Activated gamma-delta T cell treated with Interleukin-2 at 50 U/mL for 16 hours (primary cell): ENCODE measurements around the gene SMS.

Experiments
- DNase-seq: peaks from one replicate; pipeline ENCODE4 v3.0.0-alpha.2; 2020

SMS gene

DNA sequence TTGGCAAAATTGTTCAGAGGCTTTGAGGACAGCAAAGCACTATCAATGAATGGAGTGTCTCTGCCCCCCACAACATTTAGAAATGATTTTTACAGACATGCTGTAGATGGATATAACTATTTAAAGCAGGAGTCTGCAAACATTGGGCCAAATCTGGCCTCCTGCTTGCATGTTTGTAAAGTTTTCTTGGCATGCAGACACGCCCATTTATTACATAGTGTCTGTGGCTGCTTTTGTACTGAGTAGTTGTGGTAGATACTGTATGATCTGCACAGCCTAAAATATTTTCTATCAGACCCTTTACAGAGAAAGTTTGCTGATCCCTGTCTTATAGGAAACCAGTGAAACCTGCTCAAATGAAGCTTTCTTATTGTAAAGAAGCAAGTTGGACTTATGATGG, 46.1 kb downstream of the SMS start:
- no peak for DNase-seq

- no peak for DNase-seq
Measured at GRCh38 chrX:21989384-21989783, 48.9 kb downstream of the SMS start.

DNA sequence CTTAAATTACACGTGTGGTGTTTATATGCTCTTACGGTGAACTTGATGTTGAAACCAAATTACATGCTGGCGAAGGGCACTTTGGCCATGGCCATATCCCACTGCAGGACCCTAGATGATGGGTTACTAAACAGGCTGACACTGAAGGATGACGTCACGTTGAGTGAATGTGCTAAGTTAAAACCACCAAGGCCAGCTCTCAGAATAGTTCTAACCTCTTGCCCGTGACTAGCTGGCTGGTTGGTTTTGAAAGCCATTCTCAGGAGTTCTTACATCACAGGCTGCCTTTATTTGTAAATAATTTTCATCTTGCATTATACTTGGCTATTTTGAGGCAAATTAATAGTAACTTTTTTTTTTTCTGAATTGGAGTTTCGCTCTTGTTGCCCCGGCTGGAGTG, 50.3 kb downstream of the SMS start:
- DNase-seq: no peak

- DNase-seq: no peak
Measured at GRCh38 chrX:21991504-21991903, 51.0 kb downstream of the SMS start.

GRCh38 chrX:21993265-21993664, 52.8 kb downstream of the SMS start:
- no peak for DNase-seq

GRCh38 chrX:21996872-21997455, 56.5 kb downstream of the SMS start:
- no peak for DNase-seq

GRCh38 chrX:21998037-21998436, 57.5 kb downstream of the SMS start:
- DNase-seq: no peak

DNA sequence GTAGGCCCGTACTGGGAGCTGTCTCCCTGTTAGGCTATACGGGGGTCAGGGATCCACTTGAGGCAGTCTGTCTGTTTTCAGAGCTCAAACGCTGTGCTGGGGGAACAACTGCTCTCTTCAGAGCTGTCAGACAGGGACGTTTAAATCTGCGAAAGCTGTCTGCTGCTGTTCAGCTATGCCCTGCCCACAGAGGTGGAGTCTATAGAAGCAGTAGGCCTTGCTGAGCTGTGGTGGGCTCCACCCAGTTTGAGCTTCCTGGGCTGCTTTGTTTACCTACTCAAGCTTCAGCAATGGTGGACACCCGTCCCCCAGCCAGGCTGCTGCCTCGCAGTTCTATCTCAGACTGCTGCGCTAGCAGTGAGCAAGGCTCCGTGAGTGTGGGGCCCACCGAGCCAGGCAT, 64.4 kb downstream of the SMS start:
- DNase-seq: no peak

DNA sequence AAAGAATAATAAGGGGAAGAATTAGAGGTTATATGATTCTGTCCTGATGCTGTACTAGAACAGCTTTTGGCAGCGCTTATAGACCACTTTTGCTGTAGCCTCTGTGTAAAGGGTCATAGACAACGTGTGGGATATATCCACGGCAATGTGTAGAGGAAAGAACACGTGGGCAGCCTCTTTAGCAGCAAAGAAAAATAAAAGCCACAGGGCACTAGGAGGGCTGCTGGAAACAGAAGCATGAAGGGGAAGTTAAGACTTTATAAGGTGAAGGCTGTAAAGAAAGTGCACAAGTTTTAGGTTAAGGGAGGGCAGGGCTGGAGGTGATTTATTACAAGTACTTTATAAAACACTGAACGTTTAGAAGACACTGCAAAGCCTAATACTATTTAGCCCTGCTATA, 71.5 kb downstream of the SMS start:
- no peak for DNase-seq

DNA sequence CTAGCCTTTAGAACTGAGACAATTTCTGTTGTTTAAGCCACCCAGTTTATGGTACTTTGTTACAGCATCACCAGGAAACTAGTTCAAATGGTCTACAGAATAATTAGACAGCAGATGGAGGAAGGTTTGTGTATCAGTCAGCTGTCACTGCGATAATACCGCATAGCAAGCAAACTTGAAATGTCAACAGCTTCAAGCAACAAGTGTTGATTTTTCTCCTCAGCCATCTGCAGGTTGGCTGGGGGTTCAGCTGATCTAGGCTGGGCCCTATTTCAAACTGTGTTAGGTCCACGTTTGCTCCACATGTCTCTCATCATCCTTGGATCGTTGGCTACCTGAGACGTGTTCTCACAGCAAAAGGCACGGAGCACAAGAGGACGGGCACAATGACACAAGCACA, 72.4 kb downstream of the SMS start:
- DNase-seq: no peak

DNA sequence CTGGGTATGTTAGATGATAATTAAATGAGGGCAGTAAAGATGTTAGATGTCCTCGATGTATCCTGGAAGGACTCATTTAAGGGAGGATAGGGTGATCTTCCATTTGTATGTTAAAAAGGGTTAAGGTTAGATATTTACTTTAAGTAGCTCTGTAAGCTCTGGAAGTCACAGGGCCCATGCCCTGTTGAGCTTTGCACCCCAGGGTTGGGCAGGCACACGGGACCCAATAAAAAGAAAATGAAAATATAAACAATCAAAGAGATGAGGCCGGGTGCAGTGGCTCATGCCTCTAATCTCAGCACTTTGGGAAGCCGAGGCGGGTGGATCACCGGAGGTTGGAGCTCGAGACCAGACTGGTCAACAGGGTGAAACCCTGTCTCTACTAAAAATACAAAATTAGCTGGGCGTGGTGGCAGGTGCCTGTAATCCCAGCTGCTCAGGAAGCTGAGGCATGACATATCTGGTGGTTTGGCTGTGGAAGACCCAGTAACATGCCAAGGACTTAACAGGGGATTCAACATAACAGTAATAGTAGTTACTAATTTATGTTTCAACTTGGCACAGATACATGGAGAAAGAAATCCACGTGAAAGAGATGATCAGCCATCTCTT, 74.7 kb downstream of the SMS start:
- DNase-seq: no peak

GRCh38 chrX:22021751-22022324, 81.3 kb downstream of the SMS start:
- no peak for DNase-seq

GRCh38 chrX:22024577-22024976, 84.1 kb downstream of the SMS start:
- DNase-seq: no peak

GRCh38 chrX:22025751-22026150, 85.2 kb downstream of the SMS start:
- DNase-seq: no peak

DNA sequence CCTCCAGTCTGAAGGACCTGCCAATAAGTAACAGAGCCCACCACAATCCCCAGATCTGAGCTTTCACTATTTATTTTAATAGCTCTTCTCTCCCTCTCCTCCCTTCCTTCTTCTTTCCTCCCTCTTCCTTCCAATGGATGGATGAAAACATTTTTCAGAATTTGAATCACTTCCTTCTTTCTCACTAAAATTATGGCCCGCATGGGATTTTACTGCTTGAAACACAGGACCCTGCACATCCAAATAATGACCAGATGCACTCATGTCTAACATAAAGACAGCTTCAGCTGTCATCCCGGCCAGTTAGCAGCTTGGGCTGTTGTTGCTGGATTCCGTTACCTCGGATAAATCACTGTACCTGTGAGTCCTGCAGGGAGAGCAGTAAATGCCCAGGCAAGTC, 86.2 kb downstream of the SMS start:
- no peak for DNase-seq

DNA sequence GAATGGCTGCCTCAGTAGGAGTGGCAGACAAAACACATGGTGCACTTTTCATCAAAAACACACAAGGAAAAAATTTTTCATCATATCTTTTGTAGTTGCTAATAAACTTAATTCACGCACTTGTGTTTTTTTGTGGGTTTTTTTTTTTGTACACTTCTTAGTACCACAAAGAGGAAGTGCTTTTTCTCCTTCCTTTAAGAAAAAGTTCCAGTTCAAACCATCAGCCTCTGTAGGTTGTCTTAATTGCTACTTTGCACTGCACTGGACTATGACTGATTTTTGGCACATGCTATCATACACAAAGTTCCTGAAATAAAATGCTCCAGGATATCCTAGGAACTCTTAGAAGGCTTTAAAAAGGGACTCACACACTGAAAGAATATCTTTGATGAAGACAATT, 91.6 kb downstream of the SMS start, which contains the start of gene PHEX:
Gene PHEX, plus strand, starts transcription at position 242 of the 400 bp plus-strand sequence. CDS start 681 bp downstream, outside the sequence.
- DNase-seq: no peak

GRCh38 chrX:22032506-22032905, 92.0 kb downstream of the SMS start:
- no peak for DNase-seq

DNA sequence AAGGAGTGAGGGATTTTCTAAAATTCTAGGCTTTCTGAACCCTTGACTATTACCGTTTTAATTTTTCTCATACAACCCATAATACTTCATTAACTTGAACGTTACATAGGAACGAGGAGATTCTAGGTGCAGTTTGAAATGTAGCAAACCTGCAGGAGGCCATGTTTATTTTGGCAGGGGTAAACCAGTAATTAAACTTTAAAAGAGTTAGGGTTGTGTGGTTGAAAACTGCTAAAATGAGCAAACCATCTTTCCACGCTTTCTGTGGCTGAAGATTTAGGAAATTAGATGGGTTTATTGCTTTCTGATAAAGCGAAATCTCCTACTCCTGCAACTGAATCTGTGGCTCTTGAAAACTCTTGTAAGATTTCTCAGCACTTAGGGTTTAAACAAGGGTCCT, 93.3 kb downstream of the SMS start:
- no peak for DNase-seq

- DNase-seq: no peak
Measured at GRCh38 chrX:22035236-22035635, 94.7 kb downstream of the SMS start.

GRCh38 chrX:22037225-22037624, 96.7 kb downstream of the SMS start:
- no peak for DNase-seq

DNA sequence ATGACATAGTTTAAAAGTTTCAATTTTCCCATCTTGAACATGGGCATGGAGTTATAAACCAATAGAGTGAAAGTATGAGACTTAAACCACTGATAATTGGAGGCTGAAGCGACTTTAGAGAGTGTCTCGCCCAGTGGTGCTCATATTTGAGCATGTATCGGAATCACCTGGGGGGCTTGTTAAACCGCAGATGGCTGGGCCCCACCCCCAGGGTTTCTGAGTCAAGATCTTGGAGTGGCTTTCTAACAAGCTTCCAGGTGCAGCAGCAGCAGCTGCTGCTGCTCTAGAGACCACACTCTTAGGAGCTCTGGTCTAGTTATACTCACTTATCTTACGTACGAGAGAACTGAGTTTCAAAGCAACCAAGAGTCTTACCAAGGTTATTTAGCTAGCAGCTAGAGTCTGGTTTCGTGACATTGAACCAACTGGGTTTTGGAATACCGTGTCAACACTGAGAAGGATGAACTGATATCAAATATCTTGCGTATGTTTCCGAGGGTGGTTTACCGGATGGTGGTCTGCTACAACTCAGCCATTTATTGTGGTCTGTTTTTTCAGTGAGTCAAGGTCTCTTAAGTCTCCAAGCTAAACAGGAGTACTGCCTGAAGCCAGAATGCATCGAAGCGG, 97.5 kb downstream of the SMS start:
- no peak for DNase-seq

GRCh38 chrX:22039541-22039940, 99.0 kb downstream of the SMS start:
- DNase-seq: no peak

- no peak for DNase-seq
Measured at GRCh38 chrX:22040184-22040583, 99.7 kb downstream of the SMS start.

GRCh38 chrX:22041907-22042530, 101.5 kb downstream of the SMS start:
- DNase-seq: no peak
